Liver (tissue), 9 donors: ENCODE results near the gene RAD51AP2. TPM values are rescaled to one million over a fixed set of nuclear protein-coding genes. Genes with fewer than 3 reads are reported as not detected.
A peak's percentile ranks its signal among the peaks of the same experiment; 100 is the strongest.

ENCODE experiments used
- DNase-seq: peaks from one replicate; pipeline ENCODE4 v3.0.0-alpha.2; 2017; ENCODE audit warnings: low spot score
- H3K27ac ChIP-seq, 2 donors: one replicate each; pipeline ENCODE4 v1.7.0; 2013; ENCODE audit warnings: inconsistent platforms in 2 of 2, low read length in 2 of 2, control low read depth in 1 of 2, low read depth in 1 of 2, mild to moderate bottlenecking in 1 of 2
- H3K27me3 ChIP-seq, 4 donors: one replicate each; pipeline versions ENCODE4 v1.6.1 to v1.7.0; 2013; ENCODE audit warnings: low read length in 3 of 4, inconsistent platforms in 1 of 4, mild to moderate bottlenecking in 1 of 4, moderate library complexity in 1 of 4; ENCODE audit not compliant: control insufficient read depth in 4 of 4, insufficient read depth in 4 of 4
- H3K36me3 ChIP-seq, 4 donors: one replicate each; pipeline versions ENCODE4 v1.6.1 to v1.7.0; 2013; ENCODE audit warnings: low read length in 3 of 4, mild to moderate bottlenecking in 3 of 4, low read depth in 1 of 4, moderate library complexity in 1 of 4; ENCODE audit not compliant: control insufficient read depth in 4 of 4, insufficient read depth in 3 of 4
- H3K4me1 ChIP-seq, 4 donors: one replicate each; pipeline versions ENCODE4 v1.6.1 to v1.7.0; 2013; ENCODE audit warnings: low read length in 3 of 4, mild to moderate bottlenecking in 3 of 4, moderate library complexity in 1 of 4; ENCODE audit not compliant: control insufficient read depth in 4 of 4, insufficient read depth in 4 of 4
- H3K4me3 ChIP-seq, 3 donors: one replicate each; pipeline versions ENCODE4 v1.6.1 to v1.7.0; 2013; ENCODE audit warnings: low read length in 3 of 3, control low read depth in 1 of 3, low read depth in 1 of 3, mild to moderate bottlenecking in 1 of 3
- H3K9ac ChIP-seq, 2 donors: one replicate each; pipeline ENCODE4 v1.7.0; 2013; ENCODE audit warnings: low read length in 2 of 2, mild to moderate bottlenecking in 2 of 2, moderate library complexity in 2 of 2, control low read depth in 1 of 2, low read depth in 1 of 2
- H3K9me3 ChIP-seq, 4 donors: one replicate each; pipeline versions ENCODE4 v1.6.1 to v1.7.0; 2013; ENCODE audit warnings: low read length in 3 of 4; ENCODE audit not compliant: control insufficient read depth in 4 of 4
- EGR1 ChIP-seq, 2 donors: IDR thresholded peaks; 2 replicates each; pipeline ENCODE4 v1.6.1; 2016 to 2018; ENCODE audit warnings: antibody characterized with exemption in 2 of 2, low read depth in 2 of 2
- FOXA1 ChIP-seq: IDR thresholded peaks from 2 replicates; pipeline ENCODE4 v1.6.1; 2016; ENCODE audit warnings: antibody characterized with exemption
- FOXA2 ChIP-seq: IDR thresholded peaks from 2 replicates; pipeline ENCODE4 v1.6.1; 2016; ENCODE audit warnings: antibody characterized with exemption
- GABPA ChIP-seq, 2 donors: IDR thresholded peaks in 1 of 2; conservative IDR thresholded peaks in 1 of 2; 2 replicates each; pipeline ENCODE4 v1.6.1; 2016; ENCODE audit warnings: antibody characterized with exemption in 2 of 2, mild to moderate bottlenecking in 1 of 2, moderate library complexity in 1 of 2
- HNF4A ChIP-seq, 2 donors: conservative IDR thresholded peaks; 2 replicates each; pipeline ENCODE4 v1.6.1; 2016; ENCODE audit warnings: antibody characterized with exemption in 2 of 2, mild to moderate bottlenecking in 2 of 2
- HNF4G ChIP-seq: IDR thresholded peaks from 2 replicates; pipeline ENCODE4 v1.6.1; 2016; ENCODE audit warnings: antibody characterized with exemption
- JUND ChIP-seq, 2 donors: IDR thresholded peaks; 2 replicates each; pipeline ENCODE4 v1.6.1; 2016; ENCODE audit warnings: antibody characterized with exemption in 2 of 2
- RAD21 ChIP-seq, 2 donors: IDR thresholded peaks; 2 replicates each; pipeline ENCODE4 v1.6.1; 2016; ENCODE audit warnings: antibody characterized with exemption in 2 of 2, mild to moderate bottlenecking in 2 of 2
- RXRA ChIP-seq, 2 donors: IDR thresholded peaks; 2 replicates each; pipeline ENCODE4 v1.6.1; 2017 to 2018; ENCODE audit warnings: antibody characterized with exemption in 2 of 2, mild to moderate bottlenecking in 1 of 2
- SP1 ChIP-seq: IDR thresholded peaks from 2 replicates; pipeline ENCODE4 v1.6.1; 2018; ENCODE audit warnings: antibody characterized with exemption, mild to moderate bottlenecking
- TAF1 ChIP-seq: conservative IDR thresholded peaks from 2 replicates; pipeline ENCODE4 v1.6.1; 2016; ENCODE audit warnings: antibody characterized with exemption, mild to moderate bottlenecking
- YY1 ChIP-seq: IDR thresholded peaks from 2 replicates; pipeline ENCODE4 v1.6.1; 2016; ENCODE audit warnings: antibody characterized with exemption, mild to moderate bottlenecking
- WGBS: extraction: QIAGEN DNeasy Blood & Tissue Kit; methylation state at CpG from one replicate; pipeline ENCODE4 v1.1.7; 2013; 5-methylcytosine and 5-hydroxymethylcytosine counted together
- polyA plus RNA-seq, 2 donors: library from polyadenylated mRNA; stranded (reverse) in 1 of 2; unstranded in 1 of 2; fragments of 200-250 nt in 1 of 2; fragments of >200 nt in 1 of 2; fragmentation: Nextera tagmentation in 1 of 2; extraction: Ambion mirVana in 1 of 2; gene quantifications; one replicate each; pipeline versions ENCODE4 v1.2.1 to v1.2.3, GENCODE V29; 2013 to 2015
- total RNA-seq, 2 donors: library from RNA; depleted of rRNA; stranded (reverse); fragments of >200 nt; gene quantifications; one replicate each; pipeline ENCODE4 v1.2.3, GENCODE V29; 2014
- TF ChIP-seq, protein P1 (sequence below): IDR thresholded peaks from 2 replicates; pipeline ENCODE4 v1.6.1; 2016; ENCODE audit warnings: antibody characterized with exemption
- TF ChIP-seq, protein P2 (sequence below): IDR thresholded peaks from 2 replicates; pipeline ENCODE4 v1.6.1; 2016; ENCODE audit warnings: antibody characterized with exemption
- TF ChIP-seq, protein P3 (sequence below): IDR thresholded peaks from 2 replicates; pipeline ENCODE4 v1.6.1; 2016; ENCODE audit warnings: antibody characterized with exemption
- TF ChIP-seq, protein P4 (sequence below): fragments of 150-350 bp; IDR thresholded peaks from 2 replicates; pipeline ENCODE4 v1.5.1; 2017; ENCODE audit warnings: improper control_type of control experiment, low read depth, low read length; ENCODE audit not compliant: missing input control
- TF ChIP-seq, protein P5 (sequence below): IDR thresholded peaks from 2 replicates; pipeline ENCODE4 v1.6.1; 2016; ENCODE audit warnings: antibody characterized with exemption, mild to moderate bottlenecking
- donor health status: healthy.
- donor health status: healthy.
- donor health status: healthy.
- donor health status: healthy.
- donor health status: healthy.

Gene RAD51AP2
- total and polyA plus RNA-seq, 4 donors, result 0.02 to 0.25 (median 0.11) TPM

DNA sequence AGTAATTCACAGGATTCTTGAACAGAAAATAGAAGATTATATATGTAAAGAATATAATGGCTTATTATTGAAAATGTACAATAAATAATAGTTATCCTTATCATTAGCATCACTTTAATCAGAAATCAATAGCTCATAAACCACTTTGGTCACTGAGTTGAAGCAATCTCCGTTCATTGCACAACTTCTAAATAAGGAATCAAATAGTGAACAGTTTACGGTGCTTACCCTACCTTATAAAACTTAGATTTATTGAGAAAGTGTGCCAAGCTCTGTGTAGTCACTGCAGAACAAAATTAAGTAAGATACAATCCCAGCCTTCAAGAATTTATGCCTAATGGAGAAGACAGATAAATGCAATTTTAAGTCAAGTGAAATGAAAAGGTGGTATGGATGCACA, 29.0 kb upstream of the RAD51AP2 start:
- peak overlapping the region in 1 of 3 donors; percentile 19 for H3K4me3 ChIP-seq
- no peaks in the 10 kb centered on the region for H3K27me3 ChIP-seq
- 33% methylated on average over 2 of the region's 2 CpGs for WGBS

DNA sequence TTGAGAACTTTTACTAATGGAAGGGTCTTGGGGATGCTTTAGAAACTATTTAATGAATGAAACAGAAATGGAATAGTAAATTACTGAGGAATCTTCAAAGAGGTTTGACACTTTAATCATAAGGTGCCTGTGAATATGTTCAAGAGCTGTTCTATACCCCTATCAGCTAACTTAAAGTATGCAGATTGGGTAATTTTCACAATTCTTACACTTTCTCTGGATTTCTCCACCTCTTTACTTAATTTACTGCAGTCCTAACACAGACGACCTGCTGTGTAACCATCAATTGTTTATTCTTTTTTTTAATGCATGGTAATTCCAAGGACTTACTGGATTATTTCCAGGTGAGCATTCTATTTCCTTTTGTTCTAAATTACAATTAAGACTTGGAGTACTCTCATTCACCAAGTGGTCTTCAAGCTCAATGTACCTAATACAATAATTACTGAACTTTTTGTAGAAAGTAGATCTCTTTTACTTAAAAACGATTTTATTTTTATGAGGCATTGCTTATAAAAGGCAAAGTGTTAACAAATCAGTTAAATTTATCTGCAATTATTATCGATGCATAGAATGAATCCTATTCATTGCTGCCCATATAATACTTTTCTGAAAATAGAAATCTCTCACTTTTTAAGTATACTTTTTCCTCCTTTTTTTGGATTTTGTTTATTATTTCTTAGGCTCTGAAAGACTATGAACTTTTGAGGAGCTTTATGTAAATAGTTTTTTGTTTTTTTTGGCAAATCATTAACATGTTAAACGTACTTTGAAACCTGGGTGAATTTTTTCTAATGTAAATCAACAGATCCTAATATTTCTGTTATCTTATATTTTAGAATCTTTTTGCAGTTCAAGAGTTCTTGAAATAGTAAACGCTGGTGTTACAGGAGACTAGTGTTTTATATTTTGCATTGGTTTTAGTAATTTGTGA, 27.7 kb upstream of the RAD51AP2 start:
- peak overlapping the region; percentile 32 to 58 for H3K27ac ChIP-seq

More for the DNA sequence above, 29.0 kb upstream of the RAD51AP2 start:
- H3K36me3 ChIP-seq, result no peaks in the 10 kb centered on the region
- no peak for DNase-seq
- H3K27ac ChIP-seq, result peak overlapping the region in 1 of 2 donors; percentile 9
- H3K9ac ChIP-seq, result peak overlapping the region in 1 of 2 donors; percentile 21
- peaks cover 0 to 52% (median 31%) of the 10 kb centered on the region in 4 donors for H3K4me1 ChIP-seq
- peak in 1 of 2 donors; percentile 24 for TF ChIP-seq HNF4A (conservative IDR thresholded peaks at IDR 0.05)
- TF ChIP-seq YY1, result no peak
- H3K9me3 ChIP-seq, result no peaks in the 10 kb centered on the region

More for the DNA sequence above, 27.7 kb upstream of the RAD51AP2 start:
- H3K27me3 ChIP-seq, result no peaks in the 10 kb centered on the region
- H3K4me1 ChIP-seq, result peaks cover 0 to 64% (median 33%) of the 10 kb centered on the region in 4 donors
- H3K4me3 ChIP-seq, result peak overlapping the region; percentile 9 to 20 (median 19)
- DNase-seq, result no peak
- no peaks in the 10 kb centered on the region for H3K36me3 ChIP-seq
- H3K9ac ChIP-seq, result peak overlapping the region in 1 of 2 donors; percentile 72
- H3K9me3 ChIP-seq, result no peaks in the 10 kb centered on the region
- TF ChIP-seq HNF4A (conservative IDR thresholded peaks at IDR 0.05) (peak; percentile 53 to 58), GABPA (IDR thresholded peaks at IDR 0.05 in 1 of 2, conservative IDR thresholded peaks at IDR 0.05 in 1 of 2) (no peak), HNF4G (no peak), SP1 (no peak), FOXA2 (peak; percentile 25), RXRA (IDR thresholded peaks at IDR 0.05) (no peak), FOXA1 (no peak), RAD21 (IDR thresholded peaks at IDR 0.05) (no peak), JUND (IDR thresholded peaks at IDR 0.05) (no peak), TAF1 (no peak), EGR1 (IDR thresholded peaks at IDR 0.05; ENCODE audit: low read depth in 2 of 2) (no peak)
- TF ChIP-seq, protein P1, sequence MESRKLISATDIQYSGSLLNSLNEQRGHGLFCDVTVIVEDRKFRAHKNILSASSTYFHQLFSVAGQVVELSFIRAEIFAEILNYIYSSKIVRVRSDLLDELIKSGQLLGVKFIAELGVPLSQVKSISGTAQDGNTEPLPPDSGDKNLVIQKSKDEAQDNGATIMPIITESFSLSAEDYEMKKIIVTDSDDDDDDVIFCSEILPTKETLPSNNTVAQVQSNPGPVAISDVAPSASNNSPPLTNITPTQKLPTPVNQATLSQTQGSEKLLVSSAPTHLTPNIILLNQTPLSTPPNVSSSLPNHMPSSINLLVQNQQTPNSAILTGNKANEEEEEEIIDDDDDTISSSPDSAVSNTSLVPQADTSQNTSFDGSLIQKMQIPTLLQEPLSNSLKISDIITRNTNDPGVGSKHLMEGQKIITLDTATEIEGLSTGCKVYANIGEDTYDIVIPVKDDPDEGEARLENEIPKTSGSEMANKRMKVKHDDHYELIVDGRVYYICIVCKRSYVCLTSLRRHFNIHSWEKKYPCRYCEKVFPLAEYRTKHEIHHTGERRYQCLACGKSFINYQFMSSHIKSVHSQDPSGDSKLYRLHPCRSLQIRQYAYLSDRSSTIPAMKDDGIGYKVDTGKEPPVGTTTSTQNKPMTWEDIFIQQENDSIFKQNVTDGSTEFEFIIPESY, result no peak
- TF ChIP-seq, protein P2, sequence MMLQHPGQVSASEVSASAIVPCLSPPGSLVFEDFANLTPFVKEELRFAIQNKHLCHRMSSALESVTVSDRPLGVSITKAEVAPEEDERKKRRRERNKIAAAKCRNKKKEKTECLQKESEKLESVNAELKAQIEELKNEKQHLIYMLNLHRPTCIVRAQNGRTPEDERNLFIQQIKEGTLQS, result no peak
- TF ChIP-seq, protein P3, sequence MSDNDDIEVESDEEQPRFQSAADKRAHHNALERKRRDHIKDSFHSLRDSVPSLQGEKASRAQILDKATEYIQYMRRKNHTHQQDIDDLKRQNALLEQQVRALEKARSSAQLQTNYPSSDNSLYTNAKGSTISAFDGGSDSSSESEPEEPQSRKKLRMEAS, result no peak
- TF ChIP-seq, protein P4, sequence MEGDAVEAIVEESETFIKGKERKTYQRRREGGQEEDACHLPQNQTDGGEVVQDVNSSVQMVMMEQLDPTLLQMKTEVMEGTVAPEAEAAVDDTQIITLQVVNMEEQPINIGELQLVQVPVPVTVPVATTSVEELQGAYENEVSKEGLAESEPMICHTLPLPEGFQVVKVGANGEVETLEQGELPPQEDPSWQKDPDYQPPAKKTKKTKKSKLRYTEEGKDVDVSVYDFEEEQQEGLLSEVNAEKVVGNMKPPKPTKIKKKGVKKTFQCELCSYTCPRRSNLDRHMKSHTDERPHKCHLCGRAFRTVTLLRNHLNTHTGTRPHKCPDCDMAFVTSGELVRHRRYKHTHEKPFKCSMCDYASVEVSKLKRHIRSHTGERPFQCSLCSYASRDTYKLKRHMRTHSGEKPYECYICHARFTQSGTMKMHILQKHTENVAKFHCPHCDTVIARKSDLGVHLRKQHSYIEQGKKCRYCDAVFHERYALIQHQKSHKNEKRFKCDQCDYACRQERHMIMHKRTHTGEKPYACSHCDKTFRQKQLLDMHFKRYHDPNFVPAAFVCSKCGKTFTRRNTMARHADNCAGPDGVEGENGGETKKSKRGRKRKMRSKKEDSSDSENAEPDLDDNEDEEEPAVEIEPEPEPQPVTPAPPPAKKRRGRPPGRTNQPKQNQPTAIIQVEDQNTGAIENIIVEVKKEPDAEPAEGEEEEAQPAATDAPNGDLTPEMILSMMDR, result no peak
- TF ChIP-seq, protein P5, sequence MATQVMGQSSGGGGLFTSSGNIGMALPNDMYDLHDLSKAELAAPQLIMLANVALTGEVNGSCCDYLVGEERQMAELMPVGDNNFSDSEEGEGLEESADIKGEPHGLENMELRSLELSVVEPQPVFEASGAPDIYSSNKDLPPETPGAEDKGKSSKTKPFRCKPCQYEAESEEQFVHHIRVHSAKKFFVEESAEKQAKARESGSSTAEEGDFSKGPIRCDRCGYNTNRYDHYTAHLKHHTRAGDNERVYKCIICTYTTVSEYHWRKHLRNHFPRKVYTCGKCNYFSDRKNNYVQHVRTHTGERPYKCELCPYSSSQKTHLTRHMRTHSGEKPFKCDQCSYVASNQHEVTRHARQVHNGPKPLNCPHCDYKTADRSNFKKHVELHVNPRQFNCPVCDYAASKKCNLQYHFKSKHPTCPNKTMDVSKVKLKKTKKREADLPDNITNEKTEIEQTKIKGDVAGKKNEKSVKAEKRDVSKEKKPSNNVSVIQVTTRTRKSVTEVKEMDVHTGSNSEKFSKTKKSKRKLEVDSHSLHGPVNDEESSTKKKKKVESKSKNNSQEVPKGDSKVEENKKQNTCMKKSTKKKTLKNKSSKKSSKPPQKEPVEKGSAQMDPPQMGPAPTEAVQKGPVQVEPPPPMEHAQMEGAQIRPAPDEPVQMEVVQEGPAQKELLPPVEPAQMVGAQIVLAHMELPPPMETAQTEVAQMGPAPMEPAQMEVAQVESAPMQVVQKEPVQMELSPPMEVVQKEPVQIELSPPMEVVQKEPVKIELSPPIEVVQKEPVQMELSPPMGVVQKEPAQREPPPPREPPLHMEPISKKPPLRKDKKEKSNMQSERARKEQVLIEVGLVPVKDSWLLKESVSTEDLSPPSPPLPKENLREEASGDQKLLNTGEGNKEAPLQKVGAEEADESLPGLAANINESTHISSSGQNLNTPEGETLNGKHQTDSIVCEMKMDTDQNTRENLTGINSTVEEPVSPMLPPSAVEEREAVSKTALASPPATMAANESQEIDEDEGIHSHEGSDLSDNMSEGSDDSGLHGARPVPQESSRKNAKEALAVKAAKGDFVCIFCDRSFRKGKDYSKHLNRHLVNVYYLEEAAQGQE, result no peak
- 23% methylated on average over 5 of the region's 5 CpGs for WGBS
